A673 (cell line): ENCODE data around the gene RHOF.

ENCODE experiments used
- CTCF ChIP-seq: fragments of 300-800, 200-600 bp; sonication (generic); conservative IDR thresholded peaks from 2 replicates; pipeline ENCODE4 v1.5.1; 2017; ENCODE audit warnings: low read depth, mild to moderate bottlenecking, antibody characterized with exemption, low read length, moderate library complexity, mixed read lengths
- EZH2 ChIP-seq: fragments of 200-600 bp; sonication (generic); IDR thresholded peaks from 2 replicates; pipeline ENCODE4 v1.6.1; 2017; ENCODE audit warnings: borderline replicate concordance, low read depth, mild to moderate bottlenecking, mixed read lengths, antibody characterized with exemption, low read length; ENCODE audit not compliant: poor library complexity, severe bottlenecking

- TF ChIP-seq CTCF (peak; percentile 100), EZH2 (no peak)
Measured at GRCh38 chr12:121793838-121794533, 498 bp upstream of the RHOF start.
